Ishikawa (cell line): ENCODE measurements around the gene ADAMTS13.
A peak's percentile ranks its signal among the peaks of the same experiment; 100 is the strongest.

Source experiments
- CEBPB ChIP-seq: IDR thresholded peaks from 2 replicates; pipeline ENCODE4 v1.6.1; 2012
- CREB1 ChIP-seq: IDR thresholded peaks from 2 replicates; pipeline ENCODE4 v1.6.1; 2012; ENCODE audit warnings: low read depth
- EGR1 ChIP-seq: IDR thresholded peaks from 2 replicates; pipeline ENCODE4 v1.6.1; 2012
- EP300 ChIP-seq: IDR thresholded peaks from 2 replicates; pipeline ENCODE4 v1.6.1; 2012; ENCODE audit warnings: borderline replicate concordance
- FOXM1 ChIP-seq: IDR thresholded peaks from 2 replicates; pipeline ENCODE4 v1.6.1; 2012; ENCODE audit warnings: low read depth, borderline replicate concordance
- MAX ChIP-seq: IDR thresholded peaks from 2 replicates; pipeline ENCODE4 v1.6.1; 2012
- NFIC ChIP-seq: IDR thresholded peaks from 2 replicates; pipeline ENCODE4 v1.6.1; 2012
- RAD21 ChIP-seq: IDR thresholded peaks from 2 replicates; pipeline ENCODE4 v1.6.1; 2012; ENCODE audit warnings: low read depth
- REST ChIP-seq: IDR thresholded peaks from 2 replicates; pipeline ENCODE4 v1.6.1; 2012; ENCODE audit warnings: low read depth, mild to moderate bottlenecking
- TAF1 ChIP-seq: IDR thresholded peaks from 2 replicates; pipeline ENCODE4 v1.6.1; 2012; ENCODE audit warnings: low read depth, mild to moderate bottlenecking
- TCF12 ChIP-seq: IDR thresholded peaks from 2 replicates; pipeline ENCODE4 v1.6.1; 2012; ENCODE audit warnings: low read depth
- TEAD4 ChIP-seq: IDR thresholded peaks from 2 replicates; pipeline ENCODE4 v1.6.1; 2012
- USF1 ChIP-seq: IDR thresholded peaks from 2 replicates; pipeline ENCODE4 v1.6.1; 2012
- YY1 ChIP-seq: IDR thresholded peaks from 2 replicates; pipeline ENCODE4 v1.6.1; 2012; ENCODE audit warnings: low read depth
- ZBTB7A ChIP-seq: IDR thresholded peaks from 2 replicates; pipeline ENCODE4 v1.6.1; 2012; ENCODE audit warnings: low read depth

Gene ADAMTS13

GRCh38 chr9:133426011-133426410 lies 3.8 kb downstream of the ADAMTS13 start:
- no peak for TF ChIP-seq EP300
- no peak for TF ChIP-seq MAX
- no peak for TF ChIP-seq REST
- TF ChIP-seq TEAD4: no peak
- TF ChIP-seq EGR1: no peak
- no peak for TF ChIP-seq NFIC
- TF ChIP-seq RAD21: no peak
- TF ChIP-seq TAF1: no peak
- TF ChIP-seq TCF12: no peak
- no peak for TF ChIP-seq FOXM1
- TF ChIP-seq ZBTB7A: no peak
- TF ChIP-seq USF1: no peak
- TF ChIP-seq CEBPB: no peak
- TF ChIP-seq YY1: no peak

GRCh38 chr9:133427658-133428348 lies 5.6 kb downstream of the ADAMTS13 start:
- TF ChIP-seq YY1 (no peak), EGR1 (no peak), CEBPB (no peak), FOXM1 (no peak), USF1 (no peak), MAX (no peak), NFIC (no peak), RAD21 (no peak), CREB1 (no peak)

GRCh38 chr9:133428617-133429101 lies 6.5 kb downstream of the ADAMTS13 start:
- TF ChIP-seq ZBTB7A (0 out of 2 replicates have a peak, but pooled peaks have one; percentile 84), MAX (peak; percentile 84), RAD21 (no peak), USF1 (peak; percentile 84)

GRCh38 chr9:133429214-133429613 lies 7.0 kb downstream of the ADAMTS13 start:
- no peak for TF ChIP-seq USF1
- TF ChIP-seq ZBTB7A: no peak
- no peak for TF ChIP-seq CEBPB
- TF ChIP-seq RAD21: no peak
- no peak for TF ChIP-seq CREB1
- TF ChIP-seq YY1: no peak

GRCh38 chr9:133429641-133430161 lies 7.5 kb downstream of the ADAMTS13 start:
- no peak for TF ChIP-seq TEAD4
- no peak for TF ChIP-seq CREB1
- no peak for TF ChIP-seq EP300
- TF ChIP-seq TCF12: no peak
- no peak for TF ChIP-seq EGR1
- no peak for TF ChIP-seq CEBPB
- no peak for TF ChIP-seq YY1
- no peak for TF ChIP-seq RAD21
- no peak for TF ChIP-seq FOXM1
- no peak for TF ChIP-seq USF1
- no peak for TF ChIP-seq ZBTB7A
- TF ChIP-seq MAX: no peak
- no peak for TF ChIP-seq NFIC
- no peak for TF ChIP-seq TAF1
- no peak for TF ChIP-seq REST
